ENCODE data around the gene TBC1D8B. TPM values are rescaled to one million over a fixed set of nuclear protein-coding genes. Genes with fewer than 3 reads are reported as not detected.
A peak's percentile ranks its signal among the peaks of the same experiment; 100 is the strongest.
"Not testable (repeated sequence)": the region's sequence is repeated elsewhere in the genome, so short reads cannot be mapped to it uniquely, and the experiment has no call there.

Gene TBC1D8B
- under 1 TPM in 1 of 3 donors, not detected in 2; 0.07 TPM for polyA plus RNA-seq

GRCh38 chrX:106802388-106803275 lies at the start of gene TBC1D8B:
TSS of gene TBC1D8B (plus strand) at chrX:106802673. CDS start at chrX:106802854, 181 bp downstream.
- H3K27ac Mint-ChIP-seq = no peak within 1 kb of the TSS
- H3K9me3 Mint-ChIP-seq = no peaks in the 10 kb centered on the region
- H3K4me1 Mint-ChIP-seq = peaks cover 0 to 4% of the 10 kb centered on the region in 2 donors
- H3K27me3 Mint-ChIP-seq (ENCODE audit: low read depth in 3 of 3) = peaks cover 6 to 31% (median 14%) of the 10 kb centered on the region in 3 donors
- H3K4me3 Mint-ChIP-seq = peak within 1 kb of the TSS in 4 of 5 donors; percentile 51 to 77 (median 68)
- no peak for DNase-seq
- H3K36me3 Mint-ChIP-seq = peaks cover 0 to 3% (median 0%) of the 10 kb centered on the region in 3 donors

- H3K9me3 Mint-ChIP-seq; DNase-seq; H3K4me1 Mint-ChIP-seq; H3K27ac Mint-ChIP-seq; H3K4me3 Mint-ChIP-seq; H3K27me3 Mint-ChIP-seq (ENCODE audit: low read depth in 3 of 3); H3K36me3 Mint-ChIP-seq: not testable (repeated sequence)
Measured at GRCh38 chrX:106769288-106769687, 33.2 kb upstream of the TBC1D8B start.

DNA sequence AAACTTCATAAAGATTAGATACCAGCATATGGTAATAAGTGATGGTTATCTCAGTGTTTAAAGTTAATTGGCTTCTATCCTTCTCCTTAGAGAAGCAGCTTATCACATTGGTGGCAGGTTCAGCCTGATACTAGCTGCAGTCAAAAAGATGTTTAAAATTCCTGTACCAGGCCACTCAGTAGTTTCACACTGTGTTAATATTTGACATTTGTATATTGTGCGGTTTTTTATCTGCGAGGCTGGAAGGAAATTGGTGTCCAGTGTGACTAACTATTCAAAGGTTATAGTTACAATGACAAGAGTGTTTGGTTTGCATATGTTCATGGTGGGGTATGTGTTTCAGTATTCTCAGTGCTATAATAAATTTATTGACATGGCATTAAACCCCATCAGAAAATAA lies 27.5 kb upstream of the TBC1D8B start:
- Mint-ChIP-seq H3K27ac (no peak overlapping the region), H3K4me3 (no peak overlapping the region), H3K36me3 (no peaks in the 10 kb centered on the region), H3K9me3 (peaks cover 0 to 2% (median 0%) of the 10 kb centered on the region in 6 donors), H3K4me1 (no peaks in the 10 kb centered on the region), H3K27me3 (ENCODE audit: low read depth in 3 of 3) (peaks cover 0 to 7% (median 1%) of the 10 kb centered on the region in 3 donors)
- no peak for DNase-seq

GRCh38 chrX:106780264-106780663 lies 22.2 kb upstream of the TBC1D8B start:
- no peak overlapping the region for H3K4me3 Mint-ChIP-seq
- peaks cover 0 to 8% (median 0%) of the 10 kb centered on the region in 3 donors for H3K27me3 Mint-ChIP-seq (ENCODE audit: low read depth in 3 of 3)
- peaks cover 0 to 1% (median 0%) of the 10 kb centered on the region in 6 donors for H3K9me3 Mint-ChIP-seq
- H3K36me3 Mint-ChIP-seq = no peaks in the 10 kb centered on the region
- no peak overlapping the region for H3K27ac Mint-ChIP-seq
- no peaks in the 10 kb centered on the region for H3K4me1 Mint-ChIP-seq
- no peak for DNase-seq

DNA sequence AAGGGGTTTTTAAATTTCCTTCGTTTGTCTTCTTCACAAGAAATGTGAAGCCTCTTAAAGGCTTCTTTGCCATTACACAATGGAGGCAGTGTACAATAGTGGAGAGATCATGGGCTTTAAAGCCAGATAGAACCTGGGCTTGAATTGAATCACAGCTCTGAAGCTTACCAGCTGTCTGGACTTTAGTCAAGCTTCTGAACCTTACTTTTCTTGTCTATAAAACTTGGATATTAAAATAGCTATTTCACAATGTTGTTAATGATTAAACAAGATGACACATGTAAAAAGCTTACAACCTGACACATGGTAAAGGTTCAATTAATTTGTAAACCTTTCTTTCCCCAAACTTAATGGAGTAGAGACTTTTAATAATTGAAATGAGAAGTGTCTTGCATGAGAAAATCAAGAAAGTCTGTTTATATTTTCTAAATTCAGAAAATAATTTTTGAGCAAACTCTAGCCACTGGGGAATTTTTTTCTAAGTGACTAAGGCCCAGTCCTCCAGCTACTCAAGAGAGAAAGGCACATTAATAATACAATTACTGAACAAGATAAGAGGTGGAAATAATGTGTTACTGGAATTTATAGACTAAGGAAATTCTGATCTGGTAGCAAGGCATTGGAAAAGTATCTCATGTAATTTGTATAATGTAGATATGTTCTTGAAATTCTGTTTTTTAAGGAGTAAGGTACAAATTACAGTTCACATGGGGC lies 21.7 kb upstream of the TBC1D8B start:
- no peak for DNase-seq
- Mint-ChIP-seq H3K27ac (no peak overlapping the region), H3K9me3 (peaks cover 0 to 4% (median 0%) of the 10 kb centered on the region in 6 donors), H3K4me3 (no peak overlapping the region), H3K27me3 (ENCODE audit: low read depth in 3 of 3) (peaks cover 0 to 8% (median 0%) of the 10 kb centered on the region in 3 donors), H3K36me3 (no peaks in the 10 kb centered on the region), H3K4me1 (no peaks in the 10 kb centered on the region)

GRCh38 chrX:106783716-106784115 lies 18.8 kb upstream of the TBC1D8B start:
- H3K27me3 Mint-ChIP-seq (ENCODE audit: low read depth in 3 of 3) = peaks cover 0 to 14% (median 0%) of the 10 kb centered on the region in 3 donors
- peaks cover 0 to 4% (median 0%) of the 10 kb centered on the region in 6 donors for H3K9me3 Mint-ChIP-seq
- H3K4me3 Mint-ChIP-seq = no peak overlapping the region
- H3K36me3 Mint-ChIP-seq = no peaks in the 10 kb centered on the region
- H3K4me1 Mint-ChIP-seq = no peaks in the 10 kb centered on the region
- H3K27ac Mint-ChIP-seq = no peak overlapping the region
- no peak for DNase-seq

GRCh38 chrX:106791495-106791894 lies 11.0 kb upstream of the TBC1D8B start:
- no peak overlapping the region for H3K27ac Mint-ChIP-seq
- H3K27me3 Mint-ChIP-seq (ENCODE audit: low read depth in 3 of 3) = peaks cover 0 to 14% (median 3%) of the 10 kb centered on the region in 3 donors
- H3K4me1 Mint-ChIP-seq = no peaks in the 10 kb centered on the region
- H3K36me3 Mint-ChIP-seq = no peaks in the 10 kb centered on the region
- no peak overlapping the region for H3K4me3 Mint-ChIP-seq
- no peaks in the 10 kb centered on the region for H3K9me3 Mint-ChIP-seq
- DNase-seq = no peak

DNA sequence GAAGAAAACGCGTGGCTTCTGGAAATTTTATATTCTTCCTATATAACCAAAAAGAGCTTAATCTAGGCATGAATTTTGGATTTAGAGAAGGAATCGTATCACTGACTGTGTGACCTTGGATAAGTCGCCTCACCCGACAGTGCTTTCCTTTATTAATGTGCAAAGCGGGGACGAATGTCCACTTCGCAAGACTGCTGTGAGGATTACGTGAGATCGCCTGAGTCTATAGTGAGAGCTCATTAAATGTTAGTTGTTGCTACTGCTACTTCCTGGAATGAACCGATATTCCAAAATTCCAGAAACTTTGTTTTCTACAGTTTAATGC lies 448 bp upstream of the TBC1D8B start:
- peak overlapping the region in 3 of 5 donors; percentile 67 to 77 (median 70) for H3K4me3 Mint-ChIP-seq
- H3K27me3 Mint-ChIP-seq (ENCODE audit: low read depth in 3 of 3) = peaks cover 6 to 32% (median 15%) of the 10 kb centered on the region in 3 donors
- no peak for DNase-seq
- peaks cover 0 to 3% (median 0%) of the 10 kb centered on the region in 3 donors for H3K36me3 Mint-ChIP-seq
- no peaks in the 10 kb centered on the region for H3K9me3 Mint-ChIP-seq
- H3K27ac Mint-ChIP-seq = no peak overlapping the region
- H3K4me1 Mint-ChIP-seq = peaks cover 0 to 4% of the 10 kb centered on the region in 2 donors

DNA sequence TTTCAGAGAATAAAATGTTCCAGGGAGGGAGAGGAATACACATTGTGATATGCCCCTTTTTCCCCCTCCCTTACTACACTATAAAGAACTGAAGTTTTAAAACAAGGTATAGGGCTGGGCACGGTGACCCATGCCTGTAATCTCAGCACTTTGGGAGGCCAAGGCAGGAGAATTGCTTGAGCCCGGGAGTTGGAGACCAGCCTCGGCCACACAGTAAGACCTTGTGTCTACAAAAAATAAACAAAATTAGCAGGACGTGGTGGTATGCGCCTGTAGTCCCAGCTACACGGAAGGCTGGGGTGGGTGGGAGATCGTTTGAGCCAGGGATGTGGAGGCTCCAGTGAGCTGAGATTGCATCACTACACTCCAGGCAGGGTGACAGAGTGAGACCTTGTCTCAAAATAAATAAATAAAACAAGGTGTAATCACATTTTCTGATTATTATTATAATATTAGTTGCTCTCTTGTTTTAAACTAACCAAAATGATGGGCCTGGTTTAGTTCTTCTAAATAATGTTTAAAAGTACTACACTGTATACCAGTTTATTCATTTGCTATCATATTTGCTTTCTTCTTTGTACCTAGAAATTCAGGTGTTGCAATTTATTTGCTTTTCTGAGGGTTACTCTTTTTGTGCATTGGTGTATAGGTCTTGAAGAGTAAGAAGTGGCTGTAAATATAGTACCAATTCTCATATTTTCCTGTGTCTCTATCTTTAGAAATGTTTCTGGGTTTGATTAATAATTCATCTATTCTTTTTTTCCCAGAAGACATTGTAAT lies 8.8 kb downstream of the TBC1D8B start:
- Mint-ChIP-seq H3K9me3 (peaks cover 0 to 1% (median 0%) of the 10 kb centered on the region in 6 donors), H3K4me3 (no peak overlapping the region), H3K27ac (no peak overlapping the region), H3K4me1 (no peaks in the 10 kb centered on the region), H3K36me3 (no peaks in the 10 kb centered on the region), H3K27me3 (ENCODE audit: low read depth in 3 of 3) (peaks cover 0 to 17% (median 0%) of the 10 kb centered on the region in 3 donors)
- DNase-seq = no peak

- not testable (repeated sequence) for H3K4me3 Mint-ChIP-seq, H3K36me3 Mint-ChIP-seq, H3K9me3 Mint-ChIP-seq, DNase-seq, H3K27ac Mint-ChIP-seq, H3K4me1 Mint-ChIP-seq
- peaks cover 0 to 16% (median 2%) of the 10 kb centered on the region in 3 donors for H3K27me3 Mint-ChIP-seq (ENCODE audit: low read depth in 3 of 3)
Measured at GRCh38 chrX:106812930-106813329, 10.5 kb downstream of the TBC1D8B start.

- H3K9me3 Mint-ChIP-seq, H3K4me3 Mint-ChIP-seq, H3K4me1 Mint-ChIP-seq, DNase-seq, H3K27ac Mint-ChIP-seq, H3K36me3 Mint-ChIP-seq: not testable (repeated sequence)
- H3K27me3 Mint-ChIP-seq (ENCODE audit: low read depth in 3 of 3) = peaks cover 0 to 16% (median 2%) of the 10 kb centered on the region in 3 donors
Measured at GRCh38 chrX:106814093-106814492, 11.6 kb downstream of the TBC1D8B start.

GRCh38 chrX:106862972-106863688 lies 60.7 kb downstream of the TBC1D8B start:
- Mint-ChIP-seq H3K4me3 (no peak overlapping the region), H3K36me3 (no peaks in the 10 kb centered on the region), H3K4me1 (no peaks in the 10 kb centered on the region), H3K27ac (no peak overlapping the region), H3K27me3 (ENCODE audit: low read depth in 3 of 3) (peaks cover 5 to 36% (median 5%) of the 10 kb centered on the region in 3 donors), H3K9me3 (no peaks in the 10 kb centered on the region)
- DNase-seq = peak in 1 of 3 donors; percentile 9

GRCh38 chrX:106863697-106864096 lies 61.2 kb downstream of the TBC1D8B start:
- Mint-ChIP-seq H3K4me1 (no peaks in the 10 kb centered on the region), H3K36me3 (no peaks in the 10 kb centered on the region), H3K4me3 (no peak overlapping the region), H3K27ac (no peak overlapping the region), H3K27me3 (ENCODE audit: low read depth in 3 of 3) (peaks cover 5 to 34% (median 7%) of the 10 kb centered on the region in 3 donors), H3K9me3 (no peaks in the 10 kb centered on the region)
- no peak for DNase-seq
